HFF-Myc (cell line): ENCODE data around the gene CLSTN1.

ENCODE experiments used
- DNase-seq: peaks from one replicate; pipeline ENCODE4 v3.0.0-alpha.2; 2011; ENCODE audit warnings: low read depth; ENCODE audit errors: extremely low read depth
- H3K4me3 ChIP-seq: replicated peaks from 2 replicates; pipeline ENCODE4 v1.5.1; 2011; ENCODE audit warnings: low read depth, mild to moderate bottlenecking, control low read depth, low read length
- TF ChIP-seq, protein P1 (sequence below): IDR thresholded peaks from 2 replicates; pipeline ENCODE4 v1.5.1; 2012; ENCODE audit warnings: mild to moderate bottlenecking, low read depth, low read length, control low read depth; ENCODE audit errors: missing control alignments

CLSTN1 gene

DNA sequence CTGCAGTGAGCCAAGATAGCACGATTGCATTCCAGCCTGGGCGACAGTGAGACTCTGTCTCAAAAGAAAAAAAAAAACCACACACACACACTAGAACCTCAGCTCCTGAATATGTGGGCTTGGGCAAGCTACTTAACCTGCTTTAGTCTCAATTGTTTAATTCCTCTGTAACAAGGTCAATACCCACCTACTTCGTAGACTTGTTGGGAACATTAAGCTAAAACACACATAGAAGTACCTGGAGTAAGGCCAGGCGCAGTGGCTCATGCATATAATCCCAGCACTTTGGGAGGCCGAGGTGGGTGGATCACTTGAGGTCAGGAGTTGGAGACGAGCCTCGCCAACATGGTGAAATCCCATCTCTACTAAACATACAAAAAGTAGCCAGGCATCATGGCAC, 77.1 kb downstream of the CLSTN1 start:
- TF ChIP-seq, protein P1, sequence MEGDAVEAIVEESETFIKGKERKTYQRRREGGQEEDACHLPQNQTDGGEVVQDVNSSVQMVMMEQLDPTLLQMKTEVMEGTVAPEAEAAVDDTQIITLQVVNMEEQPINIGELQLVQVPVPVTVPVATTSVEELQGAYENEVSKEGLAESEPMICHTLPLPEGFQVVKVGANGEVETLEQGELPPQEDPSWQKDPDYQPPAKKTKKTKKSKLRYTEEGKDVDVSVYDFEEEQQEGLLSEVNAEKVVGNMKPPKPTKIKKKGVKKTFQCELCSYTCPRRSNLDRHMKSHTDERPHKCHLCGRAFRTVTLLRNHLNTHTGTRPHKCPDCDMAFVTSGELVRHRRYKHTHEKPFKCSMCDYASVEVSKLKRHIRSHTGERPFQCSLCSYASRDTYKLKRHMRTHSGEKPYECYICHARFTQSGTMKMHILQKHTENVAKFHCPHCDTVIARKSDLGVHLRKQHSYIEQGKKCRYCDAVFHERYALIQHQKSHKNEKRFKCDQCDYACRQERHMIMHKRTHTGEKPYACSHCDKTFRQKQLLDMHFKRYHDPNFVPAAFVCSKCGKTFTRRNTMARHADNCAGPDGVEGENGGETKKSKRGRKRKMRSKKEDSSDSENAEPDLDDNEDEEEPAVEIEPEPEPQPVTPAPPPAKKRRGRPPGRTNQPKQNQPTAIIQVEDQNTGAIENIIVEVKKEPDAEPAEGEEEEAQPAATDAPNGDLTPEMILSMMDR = no peak
- H3K4me3 ChIP-seq = no peak overlapping the region
- no peak for DNase-seq

DNA sequence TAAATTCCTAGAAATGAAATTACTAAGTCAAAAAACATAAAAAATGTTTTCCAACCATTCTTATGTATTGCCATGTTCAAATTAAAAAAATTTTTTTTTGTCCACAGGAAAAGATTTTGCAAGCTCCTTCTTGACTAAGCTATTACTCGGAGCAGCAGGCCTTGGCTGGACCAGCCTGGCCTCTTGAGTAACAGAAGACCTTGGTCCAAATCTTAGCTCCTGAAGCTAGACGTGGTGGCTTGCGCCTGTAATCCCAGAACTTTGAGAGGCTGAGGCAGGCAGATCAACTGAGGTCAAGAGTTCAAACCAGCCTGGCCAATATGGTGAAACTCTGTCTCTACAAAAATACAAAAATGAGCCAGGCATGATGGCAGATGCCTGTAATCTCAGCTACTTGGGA, 77.6 kb downstream of the CLSTN1 start:
- TF ChIP-seq, protein P1 = no peak
- H3K4me3 ChIP-seq = no peak overlapping the region
- DNase-seq = no peak

DNA sequence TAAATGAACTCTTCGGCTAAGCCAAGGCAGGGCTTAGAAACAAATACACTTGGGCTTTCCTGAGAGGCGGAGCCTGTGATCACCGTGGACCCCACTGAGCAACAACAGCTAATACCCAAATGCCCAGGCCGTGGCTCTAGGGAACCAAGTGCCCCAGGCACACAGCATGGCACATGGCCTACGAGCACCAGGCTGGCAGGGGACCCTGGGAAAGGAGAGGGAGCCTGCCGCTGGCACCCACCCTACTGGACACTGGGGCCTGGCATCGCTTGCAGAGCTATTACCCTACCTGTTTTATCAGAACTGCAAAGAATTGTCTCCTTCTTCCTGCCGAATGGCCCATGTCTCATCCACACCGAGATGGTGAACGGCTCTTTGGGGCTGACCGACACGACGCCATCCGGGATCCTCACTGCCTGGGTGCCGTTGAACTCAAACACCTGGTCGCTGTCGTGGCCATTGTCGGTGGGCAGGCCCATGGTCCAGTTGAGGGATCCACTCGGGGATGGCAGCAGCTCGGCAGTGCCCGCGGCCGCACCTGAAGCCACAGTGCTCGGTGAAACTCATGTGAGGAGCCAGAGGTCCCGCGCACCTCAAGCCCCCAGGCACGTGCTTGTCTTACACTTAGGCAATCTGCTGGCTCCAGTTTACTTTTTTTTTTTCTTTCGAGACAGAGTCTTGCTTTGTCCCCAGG, 79.5 kb downstream of the CLSTN1 start:
- H3K4me3 ChIP-seq = no peak overlapping the region
- DNase-seq = no peak
- TF ChIP-seq, protein P1 = no peak

DNA sequence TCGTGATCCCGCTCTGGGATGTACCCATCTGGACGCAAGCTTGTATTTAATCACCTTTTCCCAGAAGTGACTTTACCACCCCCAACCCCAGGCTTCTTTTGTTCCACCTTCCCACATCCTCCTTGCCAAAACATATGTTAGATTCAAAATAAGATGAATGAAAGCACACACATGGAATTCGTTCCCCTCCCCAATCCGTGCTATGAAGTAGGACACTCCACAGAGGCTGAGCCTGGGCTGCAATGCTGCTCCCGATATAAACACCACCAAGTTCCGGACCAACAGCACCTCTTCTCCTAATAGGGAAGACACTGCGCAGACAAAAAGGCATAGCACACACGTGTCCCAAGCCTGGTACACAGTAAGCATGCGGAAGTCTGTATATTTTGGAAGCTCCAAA, 86.1 kb downstream of the CLSTN1 start:
- no peak for DNase-seq
- TF ChIP-seq, protein P1 = no peak
- H3K4me3 ChIP-seq = no peak overlapping the region

DNA sequence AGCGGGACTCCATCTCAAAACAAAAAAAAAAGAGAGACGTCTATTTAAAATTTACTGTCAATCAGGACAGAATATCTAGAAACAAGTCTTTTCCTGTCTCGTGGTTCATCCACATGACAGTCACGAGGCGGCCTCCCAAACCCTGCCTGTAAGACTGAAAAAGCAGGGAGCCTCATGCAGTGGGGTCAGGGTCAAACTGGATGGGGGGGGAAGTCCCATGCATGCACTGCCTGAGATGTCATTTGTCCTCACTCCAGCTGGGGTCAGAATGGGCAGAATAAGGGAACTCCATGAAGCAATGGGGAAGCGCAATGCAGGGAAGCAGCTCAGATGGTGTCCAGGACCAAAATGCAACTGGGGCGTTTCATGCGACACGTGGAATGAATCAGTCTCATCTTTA, 86.7 kb downstream of the CLSTN1 start:
- TF ChIP-seq, protein P1 = no peak
- no peak for DNase-seq
- H3K4me3 ChIP-seq = no peak overlapping the region

DNA sequence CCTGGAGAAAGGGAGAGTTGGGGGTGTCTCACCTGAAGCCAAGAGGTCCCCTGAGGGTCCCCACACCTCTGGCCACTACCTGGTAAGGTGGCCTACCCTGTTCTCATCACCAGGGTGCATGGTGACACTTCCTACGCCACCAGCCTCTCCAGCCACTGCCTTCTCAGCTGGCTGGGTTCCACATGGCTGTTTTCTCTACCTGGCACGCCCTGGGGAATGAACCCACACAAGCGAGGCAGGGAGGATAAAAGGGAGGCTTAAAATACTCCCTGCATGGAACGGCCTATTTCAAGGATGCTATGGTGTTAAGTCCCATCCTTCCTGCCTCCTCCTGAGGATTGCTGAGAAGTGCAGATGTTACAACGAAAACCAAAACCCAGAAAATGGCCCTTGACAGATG, 87.5 kb downstream of the CLSTN1 start:
- no peak for DNase-seq
- H3K4me3 ChIP-seq = no peak overlapping the region
- TF ChIP-seq, protein P1 = no peak

DNA sequence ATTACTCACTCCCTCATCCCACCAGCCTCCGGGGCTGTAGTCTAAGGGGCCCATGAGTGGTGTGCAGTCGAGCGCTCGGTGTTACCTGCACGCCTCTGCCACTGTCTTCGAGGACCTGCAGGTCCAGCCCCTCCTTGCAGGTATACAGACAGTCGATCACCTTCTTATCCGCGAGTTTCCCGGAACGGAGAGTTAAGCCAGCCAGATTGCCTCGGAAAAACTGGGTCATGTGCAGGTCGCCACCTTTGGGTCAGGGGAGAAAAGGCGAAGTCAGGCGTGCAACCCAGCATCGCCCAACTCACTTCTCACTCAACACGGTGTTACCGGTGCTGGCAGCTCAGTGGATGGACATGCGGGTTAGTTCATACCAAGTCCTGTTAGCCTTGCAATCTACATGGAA, 88.0 kb downstream of the CLSTN1 start:
- H3K4me3 ChIP-seq = no peak overlapping the region
- no peak for DNase-seq
- TF ChIP-seq, protein P1 = no peak
